Breast epithelium (tissue), 4 donors: ENCODE measurements around the gene CDK16. TPM values are rescaled to one million over a fixed set of nuclear protein-coding genes. Genes with fewer than 3 reads are reported as not detected.
A peak's percentile ranks its signal among the peaks of the same experiment; 100 is the strongest.

Experiments
- DNase-seq, 2 donors: peaks; one replicate each; pipeline ENCODE4 v3.0.0-alpha.2; 2019; ENCODE audit warnings: low spot score in 2 of 2
- H3K27ac ChIP-seq, 2 donors: fragments of 200-600 bp; sonication (generic) in 1 of 2; one replicate each; pipeline ENCODE4 v1.5.1; 2016 to 2019; ENCODE audit warnings: mild to moderate bottlenecking in 1 of 2
- H3K27me3 ChIP-seq, 2 donors: fragments of 200-600 bp; sonication (generic) in 1 of 2; one replicate each; pipeline versions ENCODE4 v1.5.1 to v1.6.0; 2017 to 2019; ENCODE audit warnings: control low read depth in 1 of 2, mild to moderate bottlenecking in 1 of 2
- H3K36me3 ChIP-seq: fragments of 200-600 bp; one replicate; pipeline ENCODE4 v1.5.1; 2019
- H3K4me1 ChIP-seq, 2 donors: fragments of 200-600 bp; sonication (generic); one replicate each; pipeline ENCODE4 v1.5.1; 2016 to 2019; ENCODE audit warnings: control low read depth in 1 of 2
- H3K4me3 ChIP-seq, 3 donors: fragments of 200-600 bp; sonication (generic); 1 replicate in 2 of 3; 2 replicates in 1 of 3; pipeline ENCODE4 v1.5.1; 2016 to 2019; ENCODE audit warnings: mild to moderate bottlenecking in 3 of 3, moderate library complexity in 2 of 3
- H3K9me3 ChIP-seq, 2 donors: fragments of 200-600 bp; sonication (generic) in 1 of 2; one replicate each; pipeline ENCODE4 v1.5.1; 2016 to 2019; ENCODE audit warnings: control low read depth in 1 of 2
- POLR2A ChIP-seq: fragments of 450-650 bp; IDR thresholded peaks from one replicate; pipeline ENCODE4 v1.6.1; 2016; ENCODE audit warnings: antibody characterized with exemption, mild to moderate bottlenecking, moderate library complexity
- POLR2AphosphoS5 ChIP-seq, 3 donors: sonication (generic); formaldehyde crosslinking; IDR thresholded peaks; one replicate each; pipeline ENCODE4 v1.6.1; 2017; ENCODE audit warnings: antibody characterized with exemption in 3 of 3
- intact Hi-C: fragments of 100-400 bp; cut with DNase I; formaldehyde crosslinking; loops from one replicate; pipeline ENCODE4 v1.15.1; 2023; ENCODE audit warnings: low total_unique reads
- total RNA-seq, 3 donors: library from RNA; depleted of rRNA; stranded (reverse); fragments of >200 nt; gene quantifications; one replicate each; pipeline ENCODE4 v1.1.0, GENCODE V29; 2016
- TF ChIP-seq, protein P1 (sequence below), 3 donors: fragments of 450-650 bp; IDR thresholded peaks; one replicate each; pipeline ENCODE4 v1.5.1; 2016 to 2017; ENCODE audit warnings: antibody characterized with exemption in 3 of 3, mild to moderate bottlenecking in 3 of 3, moderate library complexity in 3 of 3

The CDK16 gene
- total RNA-seq, 3 donors from 2014 or later: 65.9 to 80.2 (median 73.1) TPM

DNA sequence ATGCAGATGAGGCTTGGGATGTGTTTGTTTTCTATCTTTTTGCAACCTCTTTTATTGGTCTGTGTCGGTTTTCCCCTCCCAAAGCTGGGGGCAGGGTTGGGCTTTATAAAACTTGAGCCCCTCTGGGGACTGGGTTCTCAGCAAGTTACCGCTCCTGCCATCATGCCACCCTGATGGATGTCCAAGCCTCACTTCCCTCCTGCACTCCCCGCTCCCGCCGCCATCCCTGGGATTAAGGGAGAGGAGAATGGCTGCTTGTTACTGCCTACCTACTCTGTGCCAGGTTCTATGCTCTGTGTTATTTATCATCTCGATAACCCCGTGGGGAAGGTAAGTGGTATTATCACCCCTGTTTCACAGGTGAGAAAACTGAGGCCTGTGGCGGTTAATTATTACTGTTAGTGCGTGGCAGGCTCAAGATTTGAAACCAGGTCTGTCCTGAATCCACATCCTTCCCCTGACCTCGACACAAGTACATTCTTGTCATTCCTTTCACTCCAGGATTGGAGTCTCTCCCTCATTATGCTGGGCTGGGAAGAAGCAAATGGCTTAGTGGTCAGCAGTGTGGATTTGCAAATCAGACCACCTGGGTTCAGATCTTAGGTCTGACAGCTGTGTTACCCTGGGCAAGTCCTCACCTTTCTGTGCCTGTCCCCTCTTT is 20.3 kb upstream of the CDK16 start:
- H3K27ac ChIP-seq: peak overlapping the region; percentile 33 to 46
- TF ChIP-seq POLR2A (no peak), POLR2AphosphoS5 (IDR thresholded peaks at IDR 0.05) (no peak)
- TF ChIP-seq, protein P1, sequence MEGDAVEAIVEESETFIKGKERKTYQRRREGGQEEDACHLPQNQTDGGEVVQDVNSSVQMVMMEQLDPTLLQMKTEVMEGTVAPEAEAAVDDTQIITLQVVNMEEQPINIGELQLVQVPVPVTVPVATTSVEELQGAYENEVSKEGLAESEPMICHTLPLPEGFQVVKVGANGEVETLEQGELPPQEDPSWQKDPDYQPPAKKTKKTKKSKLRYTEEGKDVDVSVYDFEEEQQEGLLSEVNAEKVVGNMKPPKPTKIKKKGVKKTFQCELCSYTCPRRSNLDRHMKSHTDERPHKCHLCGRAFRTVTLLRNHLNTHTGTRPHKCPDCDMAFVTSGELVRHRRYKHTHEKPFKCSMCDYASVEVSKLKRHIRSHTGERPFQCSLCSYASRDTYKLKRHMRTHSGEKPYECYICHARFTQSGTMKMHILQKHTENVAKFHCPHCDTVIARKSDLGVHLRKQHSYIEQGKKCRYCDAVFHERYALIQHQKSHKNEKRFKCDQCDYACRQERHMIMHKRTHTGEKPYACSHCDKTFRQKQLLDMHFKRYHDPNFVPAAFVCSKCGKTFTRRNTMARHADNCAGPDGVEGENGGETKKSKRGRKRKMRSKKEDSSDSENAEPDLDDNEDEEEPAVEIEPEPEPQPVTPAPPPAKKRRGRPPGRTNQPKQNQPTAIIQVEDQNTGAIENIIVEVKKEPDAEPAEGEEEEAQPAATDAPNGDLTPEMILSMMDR (IDR thresholded peaks at IDR 0.05): no peak
- intact Hi-C loops: no loop called here
- DNase-seq: no peak
- H3K9me3 ChIP-seq: no peaks in the 10 kb centered on the region
- peaks cover 0 to 20% of the 10 kb centered on the region in 2 donors for H3K4me1 ChIP-seq
- peaks cover 11% of the 10 kb centered on the region for H3K36me3 ChIP-seq
- no peaks in the 10 kb centered on the region for H3K27me3 ChIP-seq
- peak overlapping the region in 1 of 3 donors; percentile 5 for H3K4me3 ChIP-seq

DNA sequence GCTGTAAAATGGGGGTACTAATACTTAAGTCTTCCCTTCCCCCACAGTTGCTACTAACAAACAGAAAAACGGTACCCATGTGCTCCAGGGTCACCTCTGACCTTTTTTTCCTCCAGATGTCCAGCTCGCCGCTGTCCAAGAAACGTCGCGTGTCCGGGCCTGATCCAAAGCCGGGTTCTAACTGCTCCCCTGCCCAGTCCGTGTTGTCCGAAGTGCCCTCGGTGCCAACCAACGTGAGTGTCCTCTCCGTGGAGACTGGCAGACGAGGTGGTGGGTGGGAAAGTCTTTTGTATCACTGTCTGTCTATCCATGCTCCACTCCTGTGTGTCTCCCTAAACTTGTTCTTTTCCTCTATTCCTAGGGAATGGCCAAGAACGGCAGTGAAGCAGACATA is 19.8 kb upstream of the CDK16 start:
- no peaks in the 10 kb centered on the region for H3K27me3 ChIP-seq
- no peak for TF ChIP-seq POLR2AphosphoS5 (IDR thresholded peaks at IDR 0.05)
- no peak for TF ChIP-seq POLR2A
- intact Hi-C loops: no loop called here
- peak overlapping the region; percentile 33 to 48 for H3K27ac ChIP-seq
- no peak overlapping the region for H3K4me3 ChIP-seq
- no peaks in the 10 kb centered on the region for H3K9me3 ChIP-seq
- DNase-seq: no peak
- peaks cover 11% of the 10 kb centered on the region for H3K36me3 ChIP-seq
- H3K4me1 ChIP-seq: peaks cover 0 to 20% of the 10 kb centered on the region in 2 donors

DNA sequence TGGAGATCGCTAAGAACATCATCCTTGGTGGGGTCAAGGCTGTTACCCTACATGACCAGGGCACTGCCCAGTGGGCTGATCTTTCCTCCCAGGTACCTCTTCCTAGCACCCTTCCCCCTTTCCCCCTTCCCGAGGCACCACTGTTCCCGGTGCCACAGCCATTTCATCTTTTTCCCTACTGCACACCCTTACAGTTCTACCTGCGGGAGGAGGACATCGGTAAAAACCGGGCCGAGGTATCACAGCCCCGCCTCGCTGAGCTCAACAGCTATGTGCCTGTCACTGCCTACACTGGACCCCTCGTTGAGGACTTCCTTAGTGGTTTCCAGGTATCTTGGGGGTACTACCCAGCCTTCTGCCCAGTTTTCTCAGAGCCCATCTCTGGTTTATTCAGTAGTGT is 19.2 kb upstream of the CDK16 start:
- Histone ChIP-seq H3K36me3 (peaks cover 11% of the 10 kb centered on the region), H3K4me3 (no peak overlapping the region), H3K27ac (peak overlapping the region; percentile 18 to 48), H3K27me3 (no peaks in the 10 kb centered on the region), H3K4me1 (peaks cover 0 to 19% of the 10 kb centered on the region in 2 donors), H3K9me3 (no peaks in the 10 kb centered on the region)
- TF ChIP-seq POLR2AphosphoS5 (IDR thresholded peaks at IDR 0.05): no peak
- TF ChIP-seq, protein P1 (IDR thresholded peaks at IDR 0.05): no peak
- intact Hi-C loops: no loop called here
- DNase-seq: no peak

DNA sequence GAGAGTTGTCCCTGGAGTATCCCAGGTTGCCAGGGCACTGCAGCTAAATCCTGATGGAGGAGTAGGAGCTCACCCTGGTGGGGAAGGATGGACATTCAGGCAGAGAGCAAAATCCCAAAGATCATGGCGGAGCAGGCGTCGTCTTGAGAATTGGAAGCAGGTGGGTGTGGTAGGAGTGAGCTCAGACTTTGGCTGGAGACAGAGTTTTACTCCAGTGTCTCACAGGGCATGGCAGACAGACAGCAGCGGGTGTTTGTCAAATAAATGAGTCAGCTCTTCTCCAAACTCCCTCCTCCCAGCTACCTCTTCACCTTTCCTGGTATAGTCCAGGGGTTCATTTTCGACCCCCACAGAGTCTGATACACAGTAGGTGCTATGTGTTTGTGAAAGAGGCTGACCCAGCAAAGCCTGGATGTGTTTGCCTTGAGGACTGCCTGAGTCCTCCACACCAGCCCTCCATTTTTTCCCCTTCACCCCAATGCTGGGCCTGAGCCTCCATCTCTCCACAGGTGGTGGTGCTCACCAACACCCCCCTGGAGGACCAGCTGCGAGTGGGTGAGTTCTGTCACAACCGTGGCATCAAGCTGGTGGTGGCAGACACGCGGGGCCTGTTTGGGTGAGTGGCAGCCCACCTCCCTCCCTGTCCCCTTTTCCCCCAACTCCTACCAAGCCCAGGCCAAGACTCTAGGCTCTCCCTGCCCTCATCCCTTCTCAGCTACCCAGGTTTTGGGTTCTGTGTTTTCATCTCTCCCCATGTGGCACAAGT is 17.9 kb upstream of the CDK16 start:
- Histone ChIP-seq H3K36me3 (peaks cover 11% of the 10 kb centered on the region), H3K4me1 (peaks cover 0 to 13% of the 10 kb centered on the region in 2 donors), H3K4me3 (no peak overlapping the region), H3K27ac (peak overlapping the region; percentile 61 to 84), H3K27me3 (no peaks in the 10 kb centered on the region), H3K9me3 (no peaks in the 10 kb centered on the region)
- DNase-seq: peak in 1 of 2 donors; percentile 52
- intact Hi-C loops: loop anchor here (10.0 kb wide), 1 partner anchor 164 kb away; no protein-coding TSS in a partner anchor
- TF ChIP-seq, protein P1 (IDR thresholded peaks at IDR 0.05): no peak
- no peak for TF ChIP-seq POLR2AphosphoS5 (IDR thresholded peaks at IDR 0.05)
- no peak for TF ChIP-seq POLR2A

DNA sequence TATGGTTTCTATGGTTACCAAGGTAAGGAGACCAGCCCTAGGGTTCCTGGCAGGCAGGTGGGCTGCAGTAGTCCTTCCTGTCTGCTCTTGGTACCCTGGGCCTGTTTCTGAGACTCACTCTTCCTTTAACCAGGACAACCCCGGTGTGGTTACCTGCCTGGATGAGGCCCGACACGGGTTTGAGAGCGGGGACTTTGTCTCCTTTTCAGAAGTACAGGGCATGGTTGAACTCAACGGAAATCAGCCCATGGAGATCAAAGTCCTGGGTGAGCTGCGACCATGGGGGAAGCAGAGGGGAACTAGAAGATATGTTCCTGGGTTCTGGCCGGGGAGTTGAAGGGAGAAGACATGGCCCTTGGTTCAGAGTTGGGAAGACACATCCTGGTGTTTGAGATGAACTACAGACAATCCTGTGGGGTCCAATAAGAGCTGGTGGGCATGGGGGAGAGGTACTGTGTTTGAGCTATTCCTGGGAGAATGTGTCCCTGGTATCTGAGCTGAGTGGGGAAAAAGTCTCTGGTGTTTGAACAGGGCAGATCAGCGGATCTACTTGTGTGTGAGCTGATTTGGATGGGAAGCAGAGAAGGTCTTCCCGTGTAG is 17.0 kb upstream of the CDK16 start:
- Histone ChIP-seq H3K9me3 (no peaks in the 10 kb centered on the region), H3K27me3 (no peaks in the 10 kb centered on the region), H3K4me1 (peaks cover 0 to 4% of the 10 kb centered on the region in 2 donors), H3K27ac (peak overlapping the region; percentile 61 to 84), H3K4me3 (no peak overlapping the region), H3K36me3 (peaks cover 11% of the 10 kb centered on the region)
- TF ChIP-seq POLR2AphosphoS5 (IDR thresholded peaks at IDR 0.05): no peak
- no peak for DNase-seq
- intact Hi-C loops: loop anchor here (10.0 kb wide), 1 partner anchor 163 kb away; no protein-coding TSS in a partner anchor
